Measurements from ENCODE around the gene MSH3. TPM values are rescaled to one million over a fixed set of nuclear protein-coding genes. Genes with fewer than 3 reads are reported as not detected.

The MSH3 gene
- total RNA-seq, 4 donors from 2014 or later, result 17.5 to 24.4 (median 21.2) TPM

GRCh38 chr5:80760680-80761079 lies 106.2 kb downstream of the MSH3 start:
- TF ChIP-seq, protein P1, sequence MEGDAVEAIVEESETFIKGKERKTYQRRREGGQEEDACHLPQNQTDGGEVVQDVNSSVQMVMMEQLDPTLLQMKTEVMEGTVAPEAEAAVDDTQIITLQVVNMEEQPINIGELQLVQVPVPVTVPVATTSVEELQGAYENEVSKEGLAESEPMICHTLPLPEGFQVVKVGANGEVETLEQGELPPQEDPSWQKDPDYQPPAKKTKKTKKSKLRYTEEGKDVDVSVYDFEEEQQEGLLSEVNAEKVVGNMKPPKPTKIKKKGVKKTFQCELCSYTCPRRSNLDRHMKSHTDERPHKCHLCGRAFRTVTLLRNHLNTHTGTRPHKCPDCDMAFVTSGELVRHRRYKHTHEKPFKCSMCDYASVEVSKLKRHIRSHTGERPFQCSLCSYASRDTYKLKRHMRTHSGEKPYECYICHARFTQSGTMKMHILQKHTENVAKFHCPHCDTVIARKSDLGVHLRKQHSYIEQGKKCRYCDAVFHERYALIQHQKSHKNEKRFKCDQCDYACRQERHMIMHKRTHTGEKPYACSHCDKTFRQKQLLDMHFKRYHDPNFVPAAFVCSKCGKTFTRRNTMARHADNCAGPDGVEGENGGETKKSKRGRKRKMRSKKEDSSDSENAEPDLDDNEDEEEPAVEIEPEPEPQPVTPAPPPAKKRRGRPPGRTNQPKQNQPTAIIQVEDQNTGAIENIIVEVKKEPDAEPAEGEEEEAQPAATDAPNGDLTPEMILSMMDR (IDR thresholded peaks at IDR 0.05; ENCODE audit: low read depth), result no peak

DNA sequence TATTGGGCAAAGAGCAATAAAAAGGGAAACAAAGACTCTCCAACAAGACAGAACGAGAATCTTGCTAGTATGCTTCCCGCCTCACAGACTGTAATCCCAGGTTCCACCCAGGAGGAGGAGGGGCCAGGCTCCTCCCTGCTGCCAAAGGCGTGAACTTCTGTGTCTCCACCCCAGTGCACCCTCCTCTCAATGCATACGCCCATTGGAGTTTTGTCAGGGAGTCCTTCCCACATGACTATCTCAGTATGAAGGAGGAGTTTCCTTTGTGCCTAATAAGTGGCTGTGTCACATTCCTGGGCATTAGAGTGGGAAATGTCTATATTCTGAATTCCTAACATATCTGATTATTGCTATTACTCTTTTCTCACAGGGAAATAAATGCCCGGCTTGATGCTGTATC lies 106.7 kb downstream of the MSH3 start:
- TF ChIP-seq, protein P1 (IDR thresholded peaks at IDR 0.05; ENCODE audit: low read depth), result no peak

DNA sequence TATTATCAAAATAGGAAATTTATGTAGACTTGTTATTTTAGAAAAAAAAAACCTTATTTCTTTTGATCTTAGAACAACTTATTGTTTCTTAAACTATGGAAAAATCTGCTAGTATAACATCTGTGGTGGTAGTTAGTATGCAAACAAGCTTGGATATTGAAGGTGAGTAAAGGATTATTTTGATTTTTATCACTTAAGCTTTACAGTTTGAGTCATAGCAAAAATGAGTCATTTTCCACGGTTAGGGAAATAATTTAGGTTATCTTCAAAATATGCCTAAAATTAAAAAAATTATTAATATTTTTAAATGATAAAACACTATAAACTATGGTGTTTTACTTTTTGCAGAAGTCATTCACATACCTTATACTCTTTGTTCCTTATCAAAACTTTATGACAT lies 107.5 kb downstream of the MSH3 start:
- TF ChIP-seq, protein P1 (IDR thresholded peaks at IDR 0.05; ENCODE audit: low read depth), result no peak

DNA sequence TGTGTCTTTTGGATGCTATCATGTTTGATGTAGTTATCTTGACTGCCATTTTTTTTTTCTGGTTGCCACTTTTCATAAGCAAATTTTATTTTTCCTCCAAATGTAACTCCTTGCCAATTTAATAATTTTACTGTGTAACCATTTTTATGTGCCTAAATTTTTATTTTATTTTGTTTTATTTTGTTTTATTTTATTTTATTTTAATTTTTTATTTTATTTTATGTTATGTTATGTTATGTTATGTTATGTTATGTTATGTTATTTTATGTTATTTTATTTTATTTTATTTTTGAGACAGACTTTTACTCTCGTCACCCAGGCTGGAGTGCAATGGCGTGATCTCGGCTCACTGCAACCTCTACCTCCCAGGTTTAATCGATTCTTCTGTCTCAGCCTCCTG lies 108.1 kb downstream of the MSH3 start:
- TF ChIP-seq, protein P1 (IDR thresholded peaks at IDR 0.05; ENCODE audit: low read depth), result no peak

- TF ChIP-seq, protein P1 (IDR thresholded peaks at IDR 0.05; ENCODE audit: low read depth), result no peak
Measured at GRCh38 chr5:80763211-80763610, 108.8 kb downstream of the MSH3 start.

DNA sequence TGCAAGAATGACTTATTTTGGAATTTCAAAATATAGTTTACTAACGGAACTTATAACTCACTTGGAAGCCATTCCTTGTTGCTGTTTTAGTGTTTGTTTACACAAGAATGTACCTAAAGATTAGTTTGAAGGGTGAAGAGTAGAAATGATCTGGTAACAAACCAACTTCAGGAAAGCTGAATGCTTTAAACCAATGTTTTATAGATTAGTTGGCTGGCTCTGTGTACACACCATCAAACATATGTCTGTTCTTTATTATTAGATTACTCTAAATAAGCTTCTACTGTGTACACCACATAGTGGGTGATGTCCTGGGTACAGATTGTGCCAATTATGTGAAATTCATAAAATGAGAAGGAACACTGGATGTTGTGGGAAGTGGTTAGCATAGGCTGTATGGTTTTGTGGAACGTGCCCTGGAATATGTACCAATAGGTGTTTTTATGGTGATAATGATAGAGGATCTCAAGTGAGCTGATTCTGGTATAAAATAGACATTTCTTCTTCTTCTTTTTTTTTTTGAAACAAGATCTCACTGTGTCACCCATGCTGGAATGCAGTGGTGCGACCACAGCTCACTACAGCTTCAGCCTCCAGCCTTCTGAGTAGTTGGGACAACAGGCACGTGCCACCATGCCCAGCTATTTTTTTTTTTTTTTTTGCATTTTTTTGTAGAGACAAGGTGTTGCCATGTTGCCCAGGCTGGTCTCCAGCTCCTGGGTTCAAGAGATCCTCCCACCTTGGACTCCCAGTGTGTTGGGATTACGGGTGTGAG lies 109.6 kb downstream of the MSH3 start:
- TF ChIP-seq, protein P1 (IDR thresholded peaks at IDR 0.05; ENCODE audit: low read depth), result no peak

GRCh38 chr5:80764786-80765185 lies 110.3 kb downstream of the MSH3 start:
- TF ChIP-seq, protein P1 (IDR thresholded peaks at IDR 0.05; ENCODE audit: low read depth), result no peak
